Subcutaneous adipose tissue (tissue), 4 donors: ENCODE data around the gene AP3M1. TPM values are rescaled to one million over a fixed set of nuclear protein-coding genes. Genes with fewer than 3 reads are reported as not detected.

Source experiments
- total RNA-seq, 4 donors: library from RNA; depleted of rRNA; stranded (reverse); fragments of >200 nt; gene quantifications; one replicate each; pipeline ENCODE4 v1.1.0, GENCODE V29; 2016
- TF ChIP-seq, protein P1 (sequence below): fragments of 450-650 bp; IDR thresholded peaks from one replicate; pipeline ENCODE4 v1.5.1; 2016; ENCODE audit warnings: low read depth, mild to moderate bottlenecking, control low read depth, antibody characterized with exemption, moderate library complexity

AP3M1 gene
- total RNA-seq, 4 donors from 2014 or later = 20.2 to 38.3 (median 24.6) TPM

GRCh38 chr10:74156919-74157289 lies 6.3 kb upstream of the AP3M1 start:
- TF ChIP-seq, protein P1, sequence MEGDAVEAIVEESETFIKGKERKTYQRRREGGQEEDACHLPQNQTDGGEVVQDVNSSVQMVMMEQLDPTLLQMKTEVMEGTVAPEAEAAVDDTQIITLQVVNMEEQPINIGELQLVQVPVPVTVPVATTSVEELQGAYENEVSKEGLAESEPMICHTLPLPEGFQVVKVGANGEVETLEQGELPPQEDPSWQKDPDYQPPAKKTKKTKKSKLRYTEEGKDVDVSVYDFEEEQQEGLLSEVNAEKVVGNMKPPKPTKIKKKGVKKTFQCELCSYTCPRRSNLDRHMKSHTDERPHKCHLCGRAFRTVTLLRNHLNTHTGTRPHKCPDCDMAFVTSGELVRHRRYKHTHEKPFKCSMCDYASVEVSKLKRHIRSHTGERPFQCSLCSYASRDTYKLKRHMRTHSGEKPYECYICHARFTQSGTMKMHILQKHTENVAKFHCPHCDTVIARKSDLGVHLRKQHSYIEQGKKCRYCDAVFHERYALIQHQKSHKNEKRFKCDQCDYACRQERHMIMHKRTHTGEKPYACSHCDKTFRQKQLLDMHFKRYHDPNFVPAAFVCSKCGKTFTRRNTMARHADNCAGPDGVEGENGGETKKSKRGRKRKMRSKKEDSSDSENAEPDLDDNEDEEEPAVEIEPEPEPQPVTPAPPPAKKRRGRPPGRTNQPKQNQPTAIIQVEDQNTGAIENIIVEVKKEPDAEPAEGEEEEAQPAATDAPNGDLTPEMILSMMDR = no peak

GRCh38 chr10:74153676-74154075 lies 3.0 kb upstream of the AP3M1 start:
- TF ChIP-seq, protein P1 = no peak

- TF ChIP-seq, protein P1 = no peak
These were observed 2.5 kb upstream of the AP3M1 start for GRCh38 chr10:74153123-74153522.

GRCh38 chr10:74151879-74152722 lies 1.5 kb upstream of the AP3M1 start:
- TF ChIP-seq, protein P1 = no peak

- TF ChIP-seq, protein P1 = no peak
These were observed 606 bp upstream of the AP3M1 start, which contains the start of gene ADK for GRCh38 chr10:74150990-74151878. ADK (plus strand) TSS chr10:74151221; CDS start chr10:74151279, 58 bp downstream.

GRCh38 chr10:74145133-74145532 lies 5.5 kb downstream of the AP3M1 start:
- TF ChIP-seq, protein P1 = no peak

- TF ChIP-seq, protein P1 = no peak
These were observed 10.1 kb downstream of the AP3M1 start for GRCh38 chr10:74140553-74140952.
